Skeletal muscle cell (primary cell): ENCODE results near the gene GPC6.

Experiments used
- DNase-seq: peaks from one replicate; pipeline ENCODE4 v3.0.0-alpha.2; 2010; ENCODE audit warnings: low read depth
- H3K4me3 ChIP-seq: 2 replicates; pipeline ENCODE4 v1.5.1; 2011; ENCODE audit warnings: low read depth, mild to moderate bottlenecking, control low read depth, low read length, moderate library complexity

Gene GPC6

DNA sequence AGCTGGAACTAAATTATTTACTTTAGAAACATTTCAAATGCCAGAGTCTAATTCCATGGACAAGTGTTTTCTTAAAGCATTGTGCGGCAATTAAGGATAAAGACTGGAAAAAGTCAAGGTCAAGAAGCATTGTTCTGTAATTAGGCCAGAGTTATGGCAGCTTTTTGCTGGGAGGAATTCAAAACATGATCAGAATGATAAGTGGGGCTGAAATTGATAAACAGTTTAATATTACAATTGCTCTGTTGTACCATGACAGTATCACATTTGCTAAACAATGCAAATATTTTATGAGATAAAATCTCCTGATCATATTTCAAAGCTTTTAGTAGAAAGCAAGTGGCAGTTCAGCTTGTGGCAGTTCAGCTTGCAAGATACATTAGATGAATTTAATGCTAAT, 513.7 kb downstream of the GPC6 start:
- H3K4me3 ChIP-seq = no peak overlapping the region
- no peak for DNase-seq

DNA sequence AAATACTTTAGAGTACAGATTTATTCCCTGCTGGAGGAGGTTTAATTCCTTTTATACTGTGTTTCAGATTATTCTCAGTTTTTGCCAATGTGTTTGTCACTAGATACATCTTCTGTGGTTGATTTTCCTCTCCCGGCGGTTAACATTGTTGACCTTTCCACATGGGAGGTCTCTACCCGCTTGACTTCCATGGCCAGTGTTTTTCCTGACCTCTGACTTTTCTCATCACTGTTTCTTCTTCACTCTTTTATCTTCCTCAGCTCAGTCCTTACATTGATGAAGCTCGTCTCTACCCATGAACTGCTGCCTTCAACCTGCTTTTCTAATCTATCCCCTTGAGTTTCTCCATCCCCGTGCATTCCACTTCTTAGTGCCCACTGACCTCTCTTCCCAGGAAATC, 517.4 kb downstream of the GPC6 start:
- no peak for DNase-seq
- no peak overlapping the region for H3K4me3 ChIP-seq

- H3K4me3 ChIP-seq = no peak overlapping the region
- no peak for DNase-seq
Observed at GRCh38 chr13:93744886-93745285, 518.3 kb downstream of the GPC6 start.

- no peak for DNase-seq
Observed at GRCh38 chr13:93745884-93746283, 519.3 kb downstream of the GPC6 start.

GRCh38 chr13:93746589-93746988, 520.0 kb downstream of the GPC6 start:
- DNase-seq = no peak
- no peak overlapping the region for H3K4me3 ChIP-seq

More at GRCh38 chr13:93745884-93746283, 519.3 kb downstream of the GPC6 start:
- H3K4me3 ChIP-seq = no peak overlapping the region

DNA sequence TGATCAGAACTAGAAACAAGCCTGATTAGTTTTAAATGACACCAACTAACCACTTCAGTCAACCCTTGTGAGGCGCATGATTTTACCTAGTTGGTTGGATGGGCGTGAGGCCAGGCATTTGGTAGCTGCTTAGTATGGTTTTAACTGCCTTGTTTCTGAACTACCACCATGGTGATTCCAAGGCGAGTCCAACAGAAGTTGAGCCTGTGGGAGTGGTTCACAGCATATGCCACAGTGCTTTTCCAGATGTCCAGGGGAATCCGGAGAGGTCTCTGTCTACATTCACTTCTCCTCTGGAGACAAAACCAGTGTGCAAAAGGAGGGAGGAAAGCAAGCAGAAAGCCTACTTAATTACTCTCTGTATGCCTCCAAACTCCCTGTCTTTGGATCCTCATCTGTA, 524.1 kb downstream of the GPC6 start:
- DNase-seq = no peak
- no peak overlapping the region for H3K4me3 ChIP-seq

DNA sequence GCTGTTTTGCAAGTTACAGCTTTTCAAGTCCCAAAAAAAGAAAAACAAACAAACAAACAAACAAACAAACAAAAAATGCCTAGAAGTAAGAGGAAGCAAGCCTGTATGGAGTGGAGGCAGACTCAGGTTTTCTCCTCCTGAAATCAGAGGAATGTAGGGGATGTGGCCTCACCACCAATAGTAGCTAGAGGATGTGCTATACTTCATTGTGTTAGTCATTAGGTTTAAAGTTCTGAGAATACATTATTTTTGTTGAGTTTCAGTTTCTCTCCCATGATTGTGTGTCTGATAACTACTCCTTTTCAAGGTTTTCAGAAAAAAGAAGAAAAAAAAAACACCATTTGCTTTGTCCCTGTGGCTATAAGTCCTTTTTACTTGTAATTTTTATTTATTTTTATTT, 524.5 kb downstream of the GPC6 start:
- no peak overlapping the region for H3K4me3 ChIP-seq

GRCh38 chr13:93752541-93752940, 525.9 kb downstream of the GPC6 start:
- DNase-seq = no peak
- H3K4me3 ChIP-seq = no peak overlapping the region

More for the DNA sequence above, 524.5 kb downstream of the GPC6 start:
- DNase-seq = no peak

DNA sequence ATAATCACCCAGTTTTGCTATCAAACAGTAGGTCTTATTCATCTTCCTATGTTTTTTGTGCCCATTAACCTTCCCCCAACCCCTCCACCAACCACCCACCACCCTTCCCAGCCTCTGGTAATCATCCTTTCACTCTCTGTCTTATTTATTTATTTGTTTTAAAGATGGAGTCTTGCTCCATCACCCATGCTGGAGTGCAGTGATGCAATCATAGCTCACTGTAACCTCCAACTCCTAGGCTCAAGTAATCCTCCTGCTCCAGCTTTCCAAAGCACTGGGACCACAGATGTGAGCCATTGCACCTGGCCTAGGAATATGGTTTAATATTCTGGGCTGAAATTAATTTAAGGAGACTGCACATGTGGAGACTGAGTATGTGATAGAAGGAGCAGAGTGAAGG, 527.0 kb downstream of the GPC6 start:
- no peak overlapping the region for H3K4me3 ChIP-seq
- DNase-seq = no peak

DNA sequence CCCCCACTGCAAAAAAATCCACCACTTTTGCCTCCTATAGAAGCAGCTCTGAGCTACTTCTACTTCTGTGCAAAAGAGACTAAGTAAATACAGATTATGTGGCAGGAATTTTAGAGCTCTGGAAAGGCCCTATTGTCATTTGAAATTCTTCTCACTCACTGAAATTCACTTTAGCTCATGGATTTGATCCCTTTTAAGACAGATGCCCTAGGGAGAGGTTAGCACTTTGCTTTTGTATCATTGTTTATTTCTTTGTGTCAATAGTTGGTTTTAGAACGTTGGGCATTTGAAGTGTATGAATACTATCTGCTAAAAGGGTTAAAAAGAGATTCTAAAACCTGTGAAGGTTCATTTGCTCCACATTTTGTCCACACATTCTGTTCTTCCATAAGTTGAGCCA, 528.7 kb downstream of the GPC6 start:
- no peak overlapping the region for H3K4me3 ChIP-seq
- DNase-seq = no peak

- no peak for DNase-seq
- no peak overlapping the region for H3K4me3 ChIP-seq
Observed at GRCh38 chr13:93758575-93758974, 532.0 kb downstream of the GPC6 start.

DNA sequence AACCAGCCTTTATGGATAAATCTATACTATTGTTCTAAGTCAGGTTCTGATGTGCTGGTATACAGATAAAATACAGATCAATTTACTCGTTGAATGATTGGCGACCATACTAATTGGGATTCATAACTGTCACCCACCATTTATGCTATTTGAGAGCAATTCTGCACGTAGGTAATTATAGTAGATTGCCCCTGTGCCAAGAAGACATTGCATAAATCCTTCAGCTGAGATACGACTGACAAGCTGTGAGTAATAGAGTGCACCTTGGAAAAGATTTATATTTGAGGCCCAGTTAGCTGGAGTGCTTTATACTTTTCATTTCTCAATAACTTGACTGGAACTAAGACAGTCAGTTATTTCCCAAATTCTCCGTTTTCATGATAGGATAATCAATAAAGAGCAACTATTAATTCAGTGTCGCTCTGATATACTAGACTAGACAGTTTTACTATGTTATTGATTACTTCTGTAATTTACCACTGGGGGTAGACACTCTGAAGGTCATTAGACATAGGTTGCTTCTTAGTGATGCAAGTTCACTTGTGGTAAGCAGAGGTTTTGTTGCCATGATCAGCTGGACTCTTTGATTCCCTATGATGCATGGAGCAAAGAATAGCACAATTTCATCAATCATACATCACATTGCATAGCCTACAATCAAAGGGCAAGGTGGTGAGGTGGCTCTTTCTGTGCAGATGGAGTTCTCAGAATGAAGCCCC, 536.3 kb downstream of the GPC6 start:
- no peak for DNase-seq
- no peak overlapping the region for H3K4me3 ChIP-seq

- no peak for DNase-seq
- no peak overlapping the region for H3K4me3 ChIP-seq
Observed at GRCh38 chr13:93765062-93765461, 538.5 kb downstream of the GPC6 start.

GRCh38 chr13:93765811-93766210, 539.2 kb downstream of the GPC6 start:
- no peak for DNase-seq
- no peak overlapping the region for H3K4me3 ChIP-seq

DNA sequence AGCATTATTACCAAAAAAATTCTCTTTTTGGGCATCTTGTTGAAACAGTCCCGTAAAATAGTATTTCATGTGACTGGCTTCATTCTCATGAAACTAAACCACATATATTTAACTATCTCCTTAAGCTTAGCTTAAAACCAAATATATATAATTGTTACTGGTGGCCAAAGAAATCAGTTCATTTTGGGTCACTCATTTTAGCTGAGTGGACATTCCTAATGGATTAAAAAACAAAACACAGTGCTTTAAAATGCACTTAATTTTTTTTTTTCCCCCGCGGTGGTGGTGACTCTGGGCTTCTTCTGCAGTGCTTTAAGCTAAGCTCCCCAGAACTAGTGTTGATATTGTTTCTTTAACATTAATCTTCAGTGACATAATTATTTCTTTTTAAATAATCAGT, 540.1 kb downstream of the GPC6 start:
- H3K4me3 ChIP-seq = no peak overlapping the region
- no peak for DNase-seq

DNA sequence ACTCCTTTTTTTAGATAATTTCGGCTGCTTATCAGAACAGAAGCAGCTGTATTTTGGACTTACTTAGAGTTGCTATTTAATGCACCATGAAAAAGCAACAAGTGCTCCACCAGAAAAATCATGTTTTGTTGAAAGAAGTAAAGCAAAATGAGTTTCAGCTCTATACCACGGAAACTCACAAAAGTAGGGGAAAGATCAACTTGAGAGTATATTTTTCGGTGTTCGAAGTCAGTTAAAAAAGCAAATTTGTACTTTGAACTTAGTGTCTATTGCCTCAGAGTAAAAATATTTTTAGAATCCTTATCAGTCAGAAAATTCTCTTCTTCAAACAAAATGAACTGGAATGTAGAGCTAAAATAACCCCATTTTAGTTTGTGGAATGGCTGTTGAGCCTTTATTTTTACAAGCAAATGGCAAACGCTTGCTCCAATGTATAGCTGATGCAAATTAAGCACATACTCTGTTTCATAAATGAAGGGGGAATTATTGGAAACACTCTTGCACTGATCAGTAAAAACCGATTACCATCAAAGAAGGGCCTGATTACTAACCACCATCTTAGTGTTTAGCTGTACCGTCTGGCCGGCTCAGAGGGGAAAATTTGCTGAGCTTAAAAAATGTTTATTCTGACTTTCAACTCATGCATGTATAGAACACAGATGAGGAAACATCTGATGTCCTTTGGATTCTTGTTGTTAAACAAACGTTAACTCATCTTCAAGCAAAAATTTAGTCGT, 540.7 kb downstream of the GPC6 start:
- DNase-seq = no peak
- no peak overlapping the region for H3K4me3 ChIP-seq

- H3K4me3 ChIP-seq = no peak overlapping the region
- no peak for DNase-seq
Observed at GRCh38 chr13:93767917-93768409, 541.4 kb downstream of the GPC6 start.

GRCh38 chr13:93769101-93769500, 542.5 kb downstream of the GPC6 start:
- DNase-seq = no peak
- H3K4me3 ChIP-seq = no peak overlapping the region

DNA sequence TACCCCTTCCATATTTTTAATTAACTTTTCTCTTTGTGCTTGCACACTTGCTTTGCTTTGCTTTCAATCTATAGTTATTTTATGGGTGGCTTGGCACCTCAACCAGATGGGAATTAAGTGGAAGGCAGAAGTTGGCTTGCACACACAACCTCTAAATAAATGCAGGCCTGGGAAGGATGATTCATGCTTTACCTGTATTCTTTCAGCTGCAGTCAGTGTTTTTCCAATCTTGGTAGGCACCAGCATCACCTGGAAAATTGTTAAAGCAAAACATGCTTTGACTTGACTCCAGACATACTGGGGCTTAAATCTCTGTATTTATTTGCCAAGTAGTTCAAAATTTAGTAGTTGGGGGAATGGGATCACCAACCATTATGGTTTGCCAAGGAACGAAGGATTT, 543.0 kb downstream of the GPC6 start:
- no peak overlapping the region for H3K4me3 ChIP-seq
- no peak for DNase-seq

GRCh38 chr13:93771227-93771626, 544.6 kb downstream of the GPC6 start:
- no peak for DNase-seq
- no peak overlapping the region for H3K4me3 ChIP-seq

GRCh38 chr13:93771782-93772181, 545.2 kb downstream of the GPC6 start:
- no peak overlapping the region for H3K4me3 ChIP-seq
- no peak for DNase-seq
